GM10248 (cell line): ENCODE measurements around the gene ARRDC4.

Source experiments
- CTCF ChIA-PET: fragments of 300-600 bp; sonication (Branson Sonifier 250); formaldehyde crosslinking; extraction: SDS; loops from one replicate; lab custom pipeline; 2021; ENCODE audit warnings: antibody characterized with exemption; lab: Yijun Ruan, JAX
- POLR2A ChIA-PET: fragments of 350-650 bp; sonication (Branson Sonifier 250); formaldehyde crosslinking; extraction: SDS; loops from one replicate; lab custom pipeline; 2020; ENCODE audit warnings: antibody characterized with exemption; lab: Yijun Ruan, JAX
- DNase-seq: peaks from one replicate; pipeline ENCODE4 v3.0.0; 2012; ENCODE audit errors: extremely low spot score
- TF ChIP-seq, protein P1 (sequence below): IDR thresholded peaks from 2 replicates; pipeline ENCODE4 v1.5.1; 2012; ENCODE audit warnings: mild to moderate bottlenecking, low read depth; ENCODE audit errors: extremely low read depth, missing control alignments, control extremely low read depth

Gene ARRDC4, protein sequence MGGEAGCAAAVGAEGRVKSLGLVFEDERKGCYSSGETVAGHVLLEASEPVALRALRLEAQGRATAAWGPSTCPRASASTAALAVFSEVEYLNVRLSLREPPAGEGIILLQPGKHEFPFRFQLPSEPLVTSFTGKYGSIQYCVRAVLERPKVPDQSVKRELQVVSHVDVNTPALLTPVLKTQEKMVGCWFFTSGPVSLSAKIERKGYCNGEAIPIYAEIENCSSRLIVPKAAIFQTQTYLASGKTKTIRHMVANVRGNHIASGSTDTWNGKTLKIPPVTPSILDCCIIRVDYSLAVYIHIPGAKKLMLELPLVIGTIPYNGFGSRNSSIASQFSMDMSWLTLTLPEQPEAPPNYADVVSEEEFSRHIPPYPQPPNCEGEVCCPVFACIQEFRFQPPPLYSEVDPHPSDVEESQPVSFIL

DNA sequence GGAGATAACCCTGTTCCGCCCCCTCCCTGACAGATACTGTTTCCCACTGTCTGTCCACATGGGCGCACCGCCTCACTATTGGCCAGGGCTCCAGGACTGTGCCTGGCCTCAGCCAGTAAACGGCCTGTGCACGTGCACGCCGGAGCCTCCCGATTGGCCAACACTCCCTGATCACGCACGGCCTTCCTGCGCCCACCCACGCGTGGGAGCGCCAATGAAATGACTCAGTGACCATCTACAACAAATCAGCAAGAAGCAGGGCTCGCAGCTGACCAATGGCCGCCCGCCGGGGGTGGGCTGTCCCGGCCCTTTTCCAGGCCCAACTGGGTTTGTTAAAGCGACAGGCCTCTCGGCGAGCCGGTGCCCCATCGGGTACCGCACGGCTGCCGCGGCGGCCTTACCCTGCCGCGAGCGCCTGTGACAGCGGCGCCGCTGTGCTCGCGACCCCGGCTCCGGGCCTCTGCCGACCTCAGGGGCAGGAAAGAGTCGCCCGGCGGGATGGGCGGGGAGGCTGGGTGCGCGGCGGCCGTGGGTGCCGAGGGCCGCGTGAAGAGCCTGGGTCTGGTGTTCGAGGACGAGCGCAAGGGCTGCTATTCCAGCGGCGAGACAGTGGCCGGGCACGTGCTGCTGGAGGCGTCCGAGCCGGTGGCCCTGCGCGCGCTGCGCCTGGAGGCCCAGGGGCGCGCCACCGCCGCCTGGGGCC lies at the start of gene ARRDC4:
Gene ARRDC4 (plus strand): TSS at position 340 of the 703 bp plus-strand sequence. CDS start 159 bp downstream, at position 499.
- TF ChIP-seq, protein P1, sequence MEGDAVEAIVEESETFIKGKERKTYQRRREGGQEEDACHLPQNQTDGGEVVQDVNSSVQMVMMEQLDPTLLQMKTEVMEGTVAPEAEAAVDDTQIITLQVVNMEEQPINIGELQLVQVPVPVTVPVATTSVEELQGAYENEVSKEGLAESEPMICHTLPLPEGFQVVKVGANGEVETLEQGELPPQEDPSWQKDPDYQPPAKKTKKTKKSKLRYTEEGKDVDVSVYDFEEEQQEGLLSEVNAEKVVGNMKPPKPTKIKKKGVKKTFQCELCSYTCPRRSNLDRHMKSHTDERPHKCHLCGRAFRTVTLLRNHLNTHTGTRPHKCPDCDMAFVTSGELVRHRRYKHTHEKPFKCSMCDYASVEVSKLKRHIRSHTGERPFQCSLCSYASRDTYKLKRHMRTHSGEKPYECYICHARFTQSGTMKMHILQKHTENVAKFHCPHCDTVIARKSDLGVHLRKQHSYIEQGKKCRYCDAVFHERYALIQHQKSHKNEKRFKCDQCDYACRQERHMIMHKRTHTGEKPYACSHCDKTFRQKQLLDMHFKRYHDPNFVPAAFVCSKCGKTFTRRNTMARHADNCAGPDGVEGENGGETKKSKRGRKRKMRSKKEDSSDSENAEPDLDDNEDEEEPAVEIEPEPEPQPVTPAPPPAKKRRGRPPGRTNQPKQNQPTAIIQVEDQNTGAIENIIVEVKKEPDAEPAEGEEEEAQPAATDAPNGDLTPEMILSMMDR = no peak
- DNase-seq = peak; percentile 20
- CTCF ChIA-PET = no interaction called here
- POLR2A ChIA-PET = no interaction called here

DNA sequence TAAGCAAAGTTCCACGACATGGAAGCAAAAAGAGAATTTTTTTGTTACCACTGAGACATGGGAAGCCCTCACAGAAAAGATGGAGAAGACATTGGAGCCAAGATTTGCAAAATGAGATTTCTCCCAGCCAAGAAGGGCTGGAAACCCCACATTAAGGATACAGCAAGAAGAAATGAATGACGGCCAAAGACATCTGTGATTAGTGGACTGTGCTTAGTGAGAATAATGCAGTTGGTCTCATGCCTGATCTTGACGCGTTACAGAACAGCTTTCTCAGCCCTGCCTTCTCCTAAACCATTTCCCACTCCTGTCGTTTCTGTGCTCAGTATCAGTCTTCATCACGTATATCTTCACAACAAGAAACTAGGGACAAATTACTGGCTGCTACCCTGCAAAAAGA lies 45.8 kb upstream of the ARRDC4 start:
- CTCF ChIA-PET = interaction anchor here (1.0 kb wide), 1 partner anchor 10 kb away, joined by 3 read pairs; no protein-coding TSS in a partner anchor
- DNase-seq = no peak
- TF ChIP-seq, protein P1 = no peak
- POLR2A ChIA-PET = no interaction called here

DNA sequence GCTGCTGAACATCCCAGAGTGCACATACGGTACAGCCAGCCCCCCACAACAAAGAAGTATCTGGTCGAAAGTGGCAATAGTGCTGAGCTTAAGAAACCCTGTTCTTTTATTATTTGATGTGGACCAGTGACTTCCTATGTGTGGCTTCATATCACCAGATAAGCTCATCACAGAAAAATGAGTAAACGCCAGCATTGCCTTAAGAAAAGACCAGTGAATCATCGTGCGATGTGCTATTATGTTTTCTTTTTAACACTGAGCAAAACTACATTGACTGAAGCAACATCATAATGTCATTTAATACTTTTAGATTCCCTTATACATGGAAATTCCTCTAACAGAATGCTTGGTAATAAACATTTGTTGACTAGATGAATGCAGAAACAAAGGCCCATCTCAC lies 45.2 kb upstream of the ARRDC4 start:
- POLR2A ChIA-PET = no interaction called here
- TF ChIP-seq, protein P1 = no peak
- DNase-seq = no peak
- CTCF ChIA-PET = interaction anchor here (1.0 kb wide), 1 partner anchor 10 kb away, joined by 3 read pairs; no protein-coding TSS in a partner anchor

DNA sequence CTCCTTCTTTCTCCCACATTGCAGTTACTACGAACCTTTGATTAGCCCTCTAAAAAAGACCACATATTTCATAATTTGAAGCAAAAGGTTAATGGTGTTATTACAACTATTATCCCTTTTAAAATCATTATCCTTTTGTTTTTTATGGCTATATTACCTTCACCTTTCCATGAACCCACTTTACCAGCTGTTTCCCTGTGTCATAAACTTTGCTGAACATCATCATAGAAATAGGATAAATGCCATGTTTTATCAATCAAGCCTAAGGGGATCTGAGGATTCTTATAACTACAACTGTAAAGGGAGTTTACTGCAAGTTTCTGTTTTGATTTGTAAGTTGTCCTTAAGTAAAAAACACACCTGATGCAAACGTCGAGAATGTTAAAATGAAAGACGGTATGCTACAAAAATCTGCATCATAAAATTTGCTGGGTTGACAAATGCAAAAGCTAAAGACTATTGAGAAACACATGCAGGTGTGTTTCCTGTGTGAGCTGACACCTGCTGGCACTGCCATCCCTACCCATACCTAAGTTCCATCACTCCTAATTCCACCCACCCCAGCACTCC lies 39.1 kb upstream of the ARRDC4 start:
- no peak for DNase-seq
- ChIA-PET POLR2A (no interaction called here), CTCF (no interaction called here)
- TF ChIP-seq, protein P1 = no peak

DNA sequence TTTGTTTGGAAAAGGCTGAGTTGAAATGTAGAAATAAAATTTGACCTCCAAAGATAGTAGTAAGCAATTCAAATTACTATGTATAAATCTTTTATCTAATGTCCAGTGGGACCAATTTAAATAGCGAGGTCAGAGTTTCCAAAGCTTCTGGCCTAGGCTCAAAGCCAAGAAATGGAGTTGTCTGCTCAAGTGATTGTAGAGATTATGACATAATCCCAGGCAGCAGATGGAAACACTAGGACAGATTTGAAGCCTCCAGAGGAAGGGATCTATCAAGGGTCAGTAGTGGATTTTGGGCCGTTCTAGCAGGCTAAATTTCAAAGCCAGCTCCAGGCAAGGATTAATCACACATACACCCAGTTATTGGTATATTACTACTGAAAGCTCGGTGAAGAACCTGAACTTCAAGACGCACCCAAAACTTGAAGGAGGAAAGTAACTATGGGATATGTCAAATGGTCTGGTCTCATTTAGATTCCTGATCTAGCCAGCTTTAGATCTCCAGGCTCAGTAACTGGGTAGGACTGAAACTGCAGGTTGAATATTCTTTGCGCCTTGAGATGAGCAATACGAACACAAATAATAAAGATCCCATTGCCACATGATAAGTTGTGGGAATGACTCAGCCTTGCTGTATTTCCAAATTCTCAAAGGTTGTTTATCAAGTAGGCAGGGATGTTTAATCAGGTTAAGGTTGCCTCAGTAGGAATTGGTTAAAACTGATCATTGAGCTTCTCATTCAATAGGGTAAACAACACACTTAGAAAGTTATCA lies 30.9 kb upstream of the ARRDC4 start:
- DNase-seq = no peak
- CTCF ChIA-PET = interaction anchor here (0.9 to 1.1 kb wide), 2 partner anchors 11 to 16 kb away, joined by 3 read pairs; no protein-coding TSS in a partner anchor
- TF ChIP-seq, protein P1 = no peak
- POLR2A ChIA-PET = no interaction called here
